Measurements from ENCODE around the gene MIR17HG. TPM values are rescaled to one million over a fixed set of nuclear protein-coding genes. Genes with fewer than 3 reads are reported as not detected.

The MIR17HG gene
- total RNA-seq: 10 to 100 TPM; 10.3 to 17.5 (median 13.0) TPM
- polyA plus RNA-seq: under 1 TPM; 0.28 to 0.87 TPM
- total RNA-seq: 22.3 reads per million, percentile 53 among the genes with 10 or more reads in this experiment

DNA sequence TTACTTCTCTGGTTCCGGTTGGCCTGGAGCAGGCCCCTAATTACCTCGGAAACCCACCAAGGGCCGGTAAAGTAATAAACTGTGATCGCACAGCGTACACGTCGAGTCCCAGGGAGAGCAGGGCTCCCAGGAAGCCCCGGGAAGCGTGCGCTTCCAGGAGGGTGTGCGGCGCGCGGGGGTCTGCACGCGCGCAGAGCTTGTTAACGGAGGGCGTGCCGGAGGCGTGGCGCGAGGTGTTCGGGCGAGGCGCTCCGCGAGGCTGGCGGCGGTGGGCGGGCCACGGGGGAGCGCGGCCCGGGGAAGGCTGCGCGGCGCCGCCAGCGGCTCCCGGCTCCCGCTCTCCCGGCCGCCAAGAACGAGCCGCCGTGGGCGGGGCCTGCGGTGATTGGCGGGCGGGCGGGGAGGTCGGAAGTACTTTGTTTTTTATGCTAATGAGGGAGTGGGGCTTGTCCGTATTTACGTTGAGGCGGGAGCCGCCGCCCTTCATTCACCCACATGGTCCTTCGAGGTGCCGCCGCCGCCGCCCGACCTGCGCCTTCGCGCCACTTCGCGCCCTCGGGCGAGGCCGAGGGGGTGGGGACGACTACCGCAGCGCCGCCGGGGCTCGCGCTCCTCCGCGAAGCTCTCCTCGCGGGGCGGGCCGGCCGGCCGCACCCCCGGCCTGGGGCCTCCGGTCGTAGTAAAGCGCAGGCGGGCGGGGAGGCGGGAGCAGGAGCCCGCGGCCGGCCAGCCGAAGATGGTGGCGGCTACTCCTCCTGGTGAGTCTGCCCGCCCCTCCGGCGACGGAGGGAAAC, at the start of gene MIR17HG:
MIR17HG (plus strand) TSS at position 486 of the 794 bp plus-strand sequence.
- peak; percentile 66 to 91 (median 81) for DNase-seq
- peak within 1 kb of the TSS; percentile 88 to 97 (median 92) for H3K4me3 Mint-ChIP-seq
- intact Hi-C loops (cut with micrococcal nuclease): loop anchor here (1.0 kb wide), 2 partner anchors 16 to 51 kb away; partner anchors contain the start of gene GPC5 (in 2 of the 2)
- peaks cover 0 to 20% (median 9%) of the 10 kb centered on the region in 5 donors for H3K36me3 Mint-ChIP-seq
- H3K27me3 ChIP-seq (ENCODE audit: control insufficient read depth in 2 of 2, insufficient read depth in 2 of 2, low read length in 2 of 2): no peaks in the 10 kb centered on the region
- peak within 1 kb of the TSS; percentile 86 to 97 (median 93) for H3K27ac Mint-ChIP-seq
- peaks cover 0 to under 1% (median 0%) of the 10 kb centered on the region in 5 donors for H3K27me3 Mint-ChIP-seq
- CTCF ChIA-PET: no interaction called here
- POLR2A ChIA-PET: interaction anchor here (0.6 to 1.0 kb wide), 2 partner anchors 24 to 33 kb away, joined by 3 to 4 read pairs; no protein-coding TSS in a partner anchor
- H3K4me1 ChIP-seq (ENCODE audit: control insufficient read depth in 2 of 2, insufficient read depth in 2 of 2, low read length in 2 of 2): peaks cover 15 to 17% of the 10 kb centered on the region in 2 donors
- H3K27ac ChIP-seq (ENCODE audit: low read depth, low read length): peak within 1 kb of the TSS; percentile 83
- H3K9me3 Mint-ChIP-seq: peaks cover 0 to 6% (median 0%) of the 10 kb centered on the region in 11 donors
- H3K4me3 ChIP-seq (ENCODE audit: low read length): peak within 1 kb of the TSS; percentile 78
- H3K9me3 ChIP-seq (ENCODE audit: control insufficient read depth in 2 of 3, low read length in 3 of 3): no peaks in the 10 kb centered on the region
- H3K4me1 Mint-ChIP-seq: peaks cover 6 to 42% (median 36%) of the 10 kb centered on the region in 7 donors
- peaks cover 0 to 12% (median 0%) of the 10 kb centered on the region in 3 experiments for H3K36me3 ChIP-seq (ENCODE audit: control insufficient read depth in 2 of 3, insufficient read depth in 3 of 3, low read length in 3 of 3)
- ATAC-seq: peak; percentile 70

DNA sequence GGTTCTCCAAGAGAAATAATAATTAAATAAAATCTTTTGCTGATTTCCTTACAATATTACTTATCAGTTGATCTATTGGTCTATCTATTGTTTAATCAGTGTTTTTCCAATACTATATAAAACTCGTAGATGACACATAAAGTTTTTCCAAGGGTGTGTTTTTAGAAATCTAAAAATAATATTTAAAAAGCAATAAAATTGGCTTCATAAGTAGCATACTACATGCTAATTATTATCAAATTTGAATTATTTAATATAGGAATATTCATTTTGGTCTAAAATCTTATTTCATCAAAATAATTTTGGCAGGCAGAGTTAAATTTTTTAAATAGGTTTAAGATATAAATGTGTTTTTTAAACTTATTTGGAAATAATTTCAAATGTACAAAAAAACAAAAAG, 49.4 kb upstream of the MIR17HG start:
- Histone ChIP-seq H3K27ac (ENCODE audit: low read depth, low read length) (no peak overlapping the region), H3K4me1 (ENCODE audit: control insufficient read depth in 2 of 2, insufficient read depth in 2 of 2, low read length in 2 of 2) (no peaks in the 10 kb centered on the region), H3K4me3 (ENCODE audit: low read length) (no peak overlapping the region), H3K27me3 (ENCODE audit: control insufficient read depth in 2 of 2, insufficient read depth in 2 of 2, low read length in 2 of 2) (no peaks in the 10 kb centered on the region), H3K36me3 (ENCODE audit: control insufficient read depth in 2 of 3, insufficient read depth in 3 of 3, low read length in 3 of 3) (no peaks in the 10 kb centered on the region), H3K9me3 (ENCODE audit: control insufficient read depth in 2 of 3, low read length in 3 of 3) (no peaks in the 10 kb centered on the region)
- intact Hi-C loops (cut with micrococcal nuclease): no loop called here
- no peak for DNase-seq
- Mint-ChIP-seq H3K36me3 (no peaks in the 10 kb centered on the region), H3K27me3 (peaks cover 0 to 13% (median 3%) of the 10 kb centered on the region in 5 donors), H3K9me3 (no peaks in the 10 kb centered on the region), H3K4me1 (no peaks in the 10 kb centered on the region), H3K4me3 (no peak overlapping the region), H3K27ac (no peak overlapping the region)
- CTCF ChIA-PET: no interaction called here
- POLR2A ChIA-PET: no interaction called here
- no peak for ATAC-seq

- no peaks in the 10 kb centered on the region for H3K36me3 ChIP-seq (ENCODE audit: control insufficient read depth in 2 of 3, insufficient read depth in 3 of 3, low read length in 3 of 3)
- intact Hi-C loops (cut with micrococcal nuclease): no loop called here
- ChIA-PET CTCF (no interaction called here), POLR2A (no interaction called here)
- Mint-ChIP-seq H3K4me3 (no peak overlapping the region), H3K27ac (no peak overlapping the region), H3K9me3 (no peaks in the 10 kb centered on the region), H3K27me3 (peaks cover 0 to 8% (median 0%) of the 10 kb centered on the region in 5 donors), H3K36me3 (no peaks in the 10 kb centered on the region), H3K4me1 (peaks cover 0 to 3% (median 0%) of the 10 kb centered on the region in 7 donors)
- ATAC-seq (no peak), DNase-seq (no peak)
- no peak overlapping the region for H3K4me3 ChIP-seq (ENCODE audit: low read length)
- no peaks in the 10 kb centered on the region for H3K9me3 ChIP-seq (ENCODE audit: control insufficient read depth in 2 of 3, low read length in 3 of 3)
- no peaks in the 10 kb centered on the region for H3K4me1 ChIP-seq (ENCODE audit: control insufficient read depth in 2 of 2, insufficient read depth in 2 of 2, low read length in 2 of 2)
- no peak overlapping the region for H3K27ac ChIP-seq (ENCODE audit: low read depth, low read length)
- H3K27me3 ChIP-seq (ENCODE audit: control insufficient read depth in 2 of 2, insufficient read depth in 2 of 2, low read length in 2 of 2): no peaks in the 10 kb centered on the region
Observed at GRCh38 chr13:91302111-91302510, 45.4 kb upstream of the MIR17HG start.

DNA sequence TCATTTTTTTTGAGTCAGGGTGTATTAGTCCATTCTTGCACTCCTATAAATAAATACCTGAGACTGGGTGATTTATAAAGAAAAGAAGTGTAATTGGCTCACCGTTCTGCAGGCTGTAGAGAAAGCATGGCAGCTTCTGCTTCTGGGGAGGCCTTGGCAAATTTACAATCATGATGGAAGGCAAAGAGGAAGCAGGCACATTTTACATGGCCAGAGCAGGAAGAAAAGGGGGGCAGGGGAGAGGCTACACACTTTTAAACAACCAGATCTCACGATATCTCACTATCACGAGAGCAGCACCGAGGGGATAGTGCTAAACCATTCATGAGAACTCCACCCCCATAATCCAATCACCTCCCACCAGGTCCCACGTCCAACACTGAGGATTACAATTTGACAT, 44.5 kb upstream of the MIR17HG start:
- no peak overlapping the region for H3K4me3 ChIP-seq (ENCODE audit: low read length)
- intact Hi-C loops (cut with micrococcal nuclease): no loop called here

DNA sequence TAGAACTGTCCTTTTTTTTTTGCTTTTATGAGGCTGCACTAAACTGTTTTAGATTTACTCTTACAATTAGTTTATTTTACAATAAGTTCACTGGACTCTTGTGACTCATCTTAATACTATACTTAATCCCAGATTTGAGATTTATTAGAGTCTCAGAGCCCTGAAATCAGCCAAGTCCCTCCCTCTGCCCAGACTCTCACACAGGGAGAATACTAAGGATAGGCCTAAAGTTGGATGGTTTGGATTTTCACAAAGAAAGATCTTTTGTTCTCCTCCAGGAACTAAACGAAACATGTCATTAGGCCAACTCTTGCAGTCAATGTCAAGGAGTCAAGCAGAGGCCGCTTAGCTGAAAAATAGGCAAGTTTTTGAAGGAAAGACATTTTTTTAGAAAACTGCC, 42.7 kb upstream of the MIR17HG start:
- Histone ChIP-seq H3K27me3 (ENCODE audit: control insufficient read depth in 2 of 2, insufficient read depth in 2 of 2, low read length in 2 of 2) (no peaks in the 10 kb centered on the region), H3K36me3 (ENCODE audit: control insufficient read depth in 2 of 3, insufficient read depth in 3 of 3, low read length in 3 of 3) (no peaks in the 10 kb centered on the region), H3K4me3 (ENCODE audit: low read length) (no peak overlapping the region), H3K4me1 (ENCODE audit: control insufficient read depth in 2 of 2, insufficient read depth in 2 of 2, low read length in 2 of 2) (no peaks in the 10 kb centered on the region), H3K27ac (ENCODE audit: low read depth, low read length) (no peak overlapping the region), H3K9me3 (ENCODE audit: control insufficient read depth in 2 of 3, low read length in 3 of 3) (no peaks in the 10 kb centered on the region)
- intact Hi-C loops (cut with micrococcal nuclease): no loop called here
- no peaks in the 10 kb centered on the region for H3K36me3 Mint-ChIP-seq
- ChIA-PET POLR2A (no interaction called here), CTCF (no interaction called here)
- no peak overlapping the region for H3K27ac Mint-ChIP-seq
- DNase-seq (no peak), ATAC-seq (no peak)
- H3K4me1 Mint-ChIP-seq: peaks cover 0 to 7% (median 0%) of the 10 kb centered on the region in 7 donors
- no peaks in the 10 kb centered on the region for H3K9me3 Mint-ChIP-seq
- no peak overlapping the region for H3K4me3 Mint-ChIP-seq
- H3K27me3 Mint-ChIP-seq: peaks cover 0 to 11% (median 2%) of the 10 kb centered on the region in 5 donors

More for the DNA sequence above, 44.5 kb upstream of the MIR17HG start:
- Histone ChIP-seq H3K27me3 (ENCODE audit: control insufficient read depth in 2 of 2, insufficient read depth in 2 of 2, low read length in 2 of 2) (no peaks in the 10 kb centered on the region), H3K4me1 (ENCODE audit: control insufficient read depth in 2 of 2, insufficient read depth in 2 of 2, low read length in 2 of 2) (no peaks in the 10 kb centered on the region), H3K36me3 (ENCODE audit: control insufficient read depth in 2 of 3, insufficient read depth in 3 of 3, low read length in 3 of 3) (no peaks in the 10 kb centered on the region), H3K27ac (ENCODE audit: low read depth, low read length) (no peak overlapping the region), H3K9me3 (ENCODE audit: control insufficient read depth in 2 of 3, low read length in 3 of 3) (no peaks in the 10 kb centered on the region)
- Mint-ChIP-seq H3K27ac (no peak overlapping the region), H3K4me1 (peaks cover 0 to 3% (median 0%) of the 10 kb centered on the region in 7 donors), H3K36me3 (no peaks in the 10 kb centered on the region), H3K9me3 (no peaks in the 10 kb centered on the region), H3K27me3 (peaks cover 0 to 8% (median 0%) of the 10 kb centered on the region in 5 donors), H3K4me3 (no peak overlapping the region)
- CTCF ChIA-PET: interaction anchor here (0.7 kb wide), 2 partner anchors 9 to 46 kb away, joined by 3 read pairs; no protein-coding TSS in a partner anchor
- POLR2A ChIA-PET: no interaction called here
- DNase-seq: no peak
- ATAC-seq: no peak

- no peaks in the 10 kb centered on the region for H3K36me3 Mint-ChIP-seq
- H3K27me3 Mint-ChIP-seq: peaks cover 0 to 9% (median 2%) of the 10 kb centered on the region in 5 donors
- H3K27me3 ChIP-seq (ENCODE audit: control insufficient read depth in 2 of 2, insufficient read depth in 2 of 2, low read length in 2 of 2): no peaks in the 10 kb centered on the region
- no peak overlapping the region for H3K4me3 Mint-ChIP-seq
- no peak overlapping the region for H3K4me3 ChIP-seq (ENCODE audit: low read length)
- intact Hi-C loops (cut with micrococcal nuclease): no loop called here
- peaks cover 0 to 7% (median 0%) of the 10 kb centered on the region in 7 donors for H3K4me1 Mint-ChIP-seq
- ChIA-PET CTCF (no interaction called here), POLR2A (no interaction called here)
- H3K4me1 ChIP-seq (ENCODE audit: control insufficient read depth in 2 of 2, insufficient read depth in 2 of 2, low read length in 2 of 2): no peaks in the 10 kb centered on the region
- H3K27ac ChIP-seq (ENCODE audit: low read depth, low read length): no peak overlapping the region
- no peak for ATAC-seq
- no peaks in the 10 kb centered on the region for H3K9me3 ChIP-seq (ENCODE audit: control insufficient read depth in 2 of 3, low read length in 3 of 3)
- no peak for DNase-seq
- no peak overlapping the region for H3K27ac Mint-ChIP-seq
- H3K9me3 Mint-ChIP-seq: no peaks in the 10 kb centered on the region
- H3K36me3 ChIP-seq (ENCODE audit: control insufficient read depth in 2 of 3, insufficient read depth in 3 of 3, low read length in 3 of 3): no peaks in the 10 kb centered on the region
Observed at GRCh38 chr13:91305652-91306051, 41.8 kb upstream of the MIR17HG start.

Measured in naive thymus-derived CD4-positive, alpha-beta T cell (primary cell).